ENCODE measurements around the gene OGDH. TPM values are rescaled to one million over a fixed set of nuclear protein-coding genes. Genes with fewer than 3 reads are reported as not detected.
A peak's percentile ranks its signal among the peaks of the same experiment; 100 is the strongest.
"Not testable (repeated sequence)": the region's sequence is repeated elsewhere in the genome, so short reads cannot be mapped to it uniquely, and the experiment has no call there.

Gene OGDH
- total RNA-seq, result 157 TPM
- long read RNA-seq, full-length matches to known transcripts, result 37 of 127 reads
- long read RNA-seq, partial matches to known transcripts, result 84 of 127 reads
- long read RNA-seq, other reads (novel, unspliced or antisense), result 6 of 127 reads

- Histone ChIP-seq H3K4me1 (peaks cover 19% of the 10 kb centered on the region), H3K27me3 (no peaks in the 10 kb centered on the region), H3K4me3 (peak within 1 kb of the TSS; percentile 91), H3K36me3 (no peaks in the 10 kb centered on the region), H3K27ac (peak within 1 kb of the TSS; percentile 99), H3K9me3 (no peaks in the 10 kb centered on the region)
- TF ChIP-seq, protein P1, sequence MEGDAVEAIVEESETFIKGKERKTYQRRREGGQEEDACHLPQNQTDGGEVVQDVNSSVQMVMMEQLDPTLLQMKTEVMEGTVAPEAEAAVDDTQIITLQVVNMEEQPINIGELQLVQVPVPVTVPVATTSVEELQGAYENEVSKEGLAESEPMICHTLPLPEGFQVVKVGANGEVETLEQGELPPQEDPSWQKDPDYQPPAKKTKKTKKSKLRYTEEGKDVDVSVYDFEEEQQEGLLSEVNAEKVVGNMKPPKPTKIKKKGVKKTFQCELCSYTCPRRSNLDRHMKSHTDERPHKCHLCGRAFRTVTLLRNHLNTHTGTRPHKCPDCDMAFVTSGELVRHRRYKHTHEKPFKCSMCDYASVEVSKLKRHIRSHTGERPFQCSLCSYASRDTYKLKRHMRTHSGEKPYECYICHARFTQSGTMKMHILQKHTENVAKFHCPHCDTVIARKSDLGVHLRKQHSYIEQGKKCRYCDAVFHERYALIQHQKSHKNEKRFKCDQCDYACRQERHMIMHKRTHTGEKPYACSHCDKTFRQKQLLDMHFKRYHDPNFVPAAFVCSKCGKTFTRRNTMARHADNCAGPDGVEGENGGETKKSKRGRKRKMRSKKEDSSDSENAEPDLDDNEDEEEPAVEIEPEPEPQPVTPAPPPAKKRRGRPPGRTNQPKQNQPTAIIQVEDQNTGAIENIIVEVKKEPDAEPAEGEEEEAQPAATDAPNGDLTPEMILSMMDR (IDR thresholded peaks at IDR 0.05), result no peak
- intact Hi-C loops (cut with DNase I), result no loop called here
- peak; percentile 100 for DNase-seq
- ATAC-seq, result peak; percentile 99
Observed at GRCh38 chr7:44606341-44607140, at the start of gene OGDH. TSS of gene OGDH (plus strand) at chr7:44606627. CDS start at chr7:44624344, 17,717 bp downstream.

GRCh38 chr7:44557485-44557884 lies 48.9 kb upstream of the OGDH start:
- no peak for DNase-seq
- intact Hi-C loops (cut with DNase I), result no loop called here
- Histone ChIP-seq H3K9me3 (no peaks in the 10 kb centered on the region), H3K27ac (no peak overlapping the region), H3K4me3 (no peak overlapping the region), H3K27me3 (no peaks in the 10 kb centered on the region), H3K4me1 (no peaks in the 10 kb centered on the region), H3K36me3 (no peaks in the 10 kb centered on the region)
- ATAC-seq, result no peak
- TF ChIP-seq, protein P1 (IDR thresholded peaks at IDR 0.05), result no peak

DNA sequence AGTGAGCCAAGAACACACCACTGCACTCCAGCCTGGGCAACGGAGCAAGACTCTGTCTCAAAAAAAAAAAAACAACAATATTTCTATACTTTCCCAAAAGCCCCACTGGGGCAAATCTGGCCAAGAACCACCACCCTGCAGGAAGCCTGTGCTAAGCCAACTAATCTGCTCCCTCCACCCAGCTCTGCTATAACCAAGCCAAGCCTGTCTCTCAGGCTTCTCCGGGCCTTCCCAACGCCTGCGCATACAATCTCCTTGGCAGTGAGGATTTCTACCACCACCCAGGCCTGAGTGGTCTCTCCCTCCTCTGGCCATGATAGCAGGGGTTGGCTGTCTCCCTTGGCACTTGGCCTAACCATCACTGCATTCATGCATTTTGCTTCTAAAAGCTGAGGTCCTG lies 46.9 kb upstream of the OGDH start:
- Histone ChIP-seq H3K27ac (no peak overlapping the region), H3K9me3 (no peaks in the 10 kb centered on the region), H3K4me1 (no peaks in the 10 kb centered on the region), H3K4me3 (no peak overlapping the region), H3K27me3 (no peaks in the 10 kb centered on the region), H3K36me3 (peaks cover 5% of the 10 kb centered on the region)
- intact Hi-C loops (cut with DNase I), result no loop called here
- DNase-seq (no peak), ATAC-seq (no peak)
- TF ChIP-seq, protein P1 (IDR thresholded peaks at IDR 0.05), result no peak

- TF ChIP-seq, protein P1 (IDR thresholded peaks at IDR 0.05), result no peak
- H3K4me1 ChIP-seq, result no peaks in the 10 kb centered on the region
- DNase-seq, result no peak
- H3K27me3 ChIP-seq, result no peaks in the 10 kb centered on the region
- no peaks in the 10 kb centered on the region for H3K9me3 ChIP-seq
- H3K27ac ChIP-seq, result no peak overlapping the region
- peaks cover 25% of the 10 kb centered on the region for H3K36me3 ChIP-seq
- intact Hi-C loops (cut with DNase I), result no loop called here
- ATAC-seq, result no peak
- H3K4me3 ChIP-seq, result no peak overlapping the region
Observed at GRCh38 chr7:44561481-44561880, 44.9 kb upstream of the OGDH start.

DNA sequence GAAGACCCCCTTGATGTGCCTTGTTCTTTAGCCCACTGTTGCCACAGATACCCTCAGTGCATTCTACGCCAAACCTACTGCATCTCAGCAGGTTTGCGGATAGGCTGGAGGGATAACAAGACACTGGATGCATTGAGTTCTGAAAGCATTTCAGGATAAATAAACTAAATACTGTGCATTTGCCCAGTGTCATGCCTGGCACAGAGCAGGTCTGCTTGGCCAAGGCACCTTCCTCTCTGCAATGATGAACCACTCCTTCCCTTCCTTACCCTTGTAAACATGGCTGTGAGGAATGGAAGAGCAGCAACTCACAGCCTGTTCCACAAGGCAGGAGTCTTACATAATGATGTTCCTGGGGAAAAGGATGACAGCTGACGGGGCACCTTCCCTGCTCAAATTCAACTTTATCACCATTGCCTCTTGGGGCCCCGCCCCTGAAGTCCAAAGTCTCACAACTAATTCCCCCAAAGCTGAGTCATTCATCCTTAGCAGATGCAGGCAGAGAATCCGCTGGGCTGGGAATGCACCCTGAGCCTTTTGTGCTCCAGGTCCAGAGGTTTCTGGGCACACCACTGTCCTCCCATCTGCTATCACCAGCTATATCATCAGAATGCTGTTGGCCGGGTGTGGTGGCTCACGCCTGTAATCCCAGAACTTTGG lies 44.3 kb upstream of the OGDH start:
- peaks cover 31% of the 10 kb centered on the region for H3K36me3 ChIP-seq
- DNase-seq (no peak), ATAC-seq (no peak)
- H3K27me3 ChIP-seq, result no peaks in the 10 kb centered on the region
- TF ChIP-seq, protein P1 (IDR thresholded peaks at IDR 0.05), result no peak
- intact Hi-C loops (cut with DNase I), result no loop called here
- no peaks in the 10 kb centered on the region for H3K4me1 ChIP-seq
- H3K4me3 ChIP-seq, result no peak overlapping the region
- H3K9me3 ChIP-seq, result no peaks in the 10 kb centered on the region
- H3K27ac ChIP-seq, result no peak overlapping the region

- ATAC-seq; H3K4me3 ChIP-seq; intact Hi-C loops (cut with DNase I); H3K27me3 ChIP-seq; DNase-seq; H3K4me1 ChIP-seq; H3K27ac ChIP-seq; H3K9me3 ChIP-seq: not testable (repeated sequence)
- H3K36me3 ChIP-seq, result peaks cover 36% of the 10 kb centered on the region
Observed at GRCh38 chr7:44562622-44562962, 43.8 kb upstream of the OGDH start.

Measured in upper lobe of right lung (tissue), 1 donor.